Pancreas (tissue), 10 donors: ENCODE measurements around the gene ARHGEF9. TPM values are rescaled to one million over a fixed set of nuclear protein-coding genes. Genes with fewer than 3 reads are reported as not detected.

Experiments
- ATAC-seq, 4 donors: fragments of 200-7000 bp; cut with Tn5 transposase; one replicate each; pipeline versions ENCODE4 v1.8.0 to v1.9.1; 2020; ENCODE audit warnings: mild to moderate bottlenecking in 4 of 4, moderate library complexity in 4 of 4
- DNase-seq, 6 donors: peaks; one replicate each; pipeline ENCODE4 v3.0.0-alpha.2; 2020
- FAIRE-seq: peaks from 2 replicates; lab custom pipeline; 2012; peaks lifted over from hg19 to GRCh38; lab: Jason Lieb, UNC
- H3K27ac ChIP-seq, 4 donors: fragments of 200-600 bp; sonication (generic); 1 replicate in 3 of 4; 2 replicates in 1 of 4; pipeline versions ENCODE4 v1.5.0 to v1.8.0; 2020
- H3K27me3 ChIP-seq, 4 donors: fragments of 200-600 bp; one replicate each; pipeline ENCODE4 v1.8.0; 2021
- H3K36me3 ChIP-seq, 3 donors: fragments of 200-600 bp; sonication (generic) in 1 of 3; one replicate each; pipeline versions ENCODE4 v1.5.0 to v1.8.0; 2020 to 2021
- H3K4me1 ChIP-seq, 3 donors: fragments of 200-600 bp; one replicate each; pipeline ENCODE4 v1.8.0; 2021
- H3K4me3 ChIP-seq, 4 donors: fragments of 200-600 bp; sonication (generic) in 2 of 4; one replicate each; pipeline versions ENCODE4 v1.5.0 to v1.8.0; 2020 to 2021
- H3K9me3 ChIP-seq, 4 donors: fragments of 200-600 bp; one replicate each; pipeline ENCODE4 v1.8.0; 2021
- CTCF ChIP-seq, 4 donors: fragments of 200-600 bp; sonication (generic) in 3 of 4; IDR thresholded peaks; one replicate each; pipeline versions ENCODE4 v1.5.0 to v1.8.0; 2021; ENCODE audit warnings: antibody characterized with exemption in 4 of 4
- WGBS, 2 donors: extraction: QIAGEN DNeasy Blood & Tissue Kit; methylation state at CpG; one replicate each; pipeline ENCODE4 v1.1.7; 2013; 5-methylcytosine and 5-hydroxymethylcytosine counted together
- intact Hi-C, 3 donors: fragments of 100-400 bp; cut with DNase I; formaldehyde crosslinking; loops; one replicate each; pipeline versions ENCODE4 v1.11.1 to v1.14.2; 2022
- polyA plus RNA-seq, 2 donors: library from polyadenylated mRNA; stranded (reverse); fragments of 200-250 nt; gene quantifications; one replicate each; pipeline ENCODE4 v1.2.3, GENCODE V29; 2013
- total RNA-seq, 6 donors: library from RNA; stranded (reverse); fragmentation: NEBNext Ultra II Directional in 4 of 6; extraction: Animal tissue kit (Norgen Biotek cat#: 25700) in 4 of 6; gene quantifications; one replicate each; pipeline versions ENCODE4 v1.2.1 to v1.2.4, GENCODE V29; 2021 to 2023
- donor health status: healthy with polysubstance abuse.
- donor health status: DM: no; HTN: no; CAD: no; lungs with moderate emphysema.
- donor health status: DM: no; HTN: no; CAD: no.
- donor health status: control.
- donor health status: control.
- donor health status: Bipolar disorder and iron deficiency.
- donor health status: DM: yes; HTN: yes; CAD: no.
- donor health status: DM: no; HTN: no; CAD: no.
- donor health status: DM: no; HTN: no; CAD: no.
- donor health status: DM: yes; HTN: yes; CAD: no.

Gene ARHGEF9
- total and polyA plus RNA-seq, 8 donors = 5.8 to 18.3 (median 10.0) TPM

- Histone ChIP-seq H3K36me3 (peaks cover 0 to 6% (median 0%) of the 10 kb centered on the region in 3 donors), H3K4me3 (no peak overlapping the region), H3K27me3 (no peaks in the 10 kb centered on the region), H3K9me3 (no peaks in the 10 kb centered on the region), H3K4me1 (no peaks in the 10 kb centered on the region), H3K27ac (no peak overlapping the region)
- FAIRE-seq = no peak
- 71 to 87% methylated on average over 3 of the region's 3 CpGs for WGBS, 2 donors
- no peak for TF ChIP-seq CTCF (IDR thresholded peaks at IDR 0.05)
- DNase-seq = no peak
- intact Hi-C loops = no loop called here
- ATAC-seq = no peak
Measured at GRCh38 chrX:63679432-63679831, 105.6 kb downstream of the ARHGEF9 start.

- H3K4me1 ChIP-seq = no peaks in the 10 kb centered on the region
- intact Hi-C loops = no loop called here
- ATAC-seq (no peak), FAIRE-seq (no peak), DNase-seq (no peak)
- H3K9me3 ChIP-seq = no peaks in the 10 kb centered on the region
- no peak overlapping the region for H3K27ac ChIP-seq
- 79 to 94% methylated on average over 2 of the region's 2 CpGs for WGBS, 2 donors
- peaks cover 0 to 6% (median 3%) of the 10 kb centered on the region in 3 donors for H3K36me3 ChIP-seq
- no peaks in the 10 kb centered on the region for H3K27me3 ChIP-seq
- H3K4me3 ChIP-seq = no peak overlapping the region
- TF ChIP-seq CTCF (IDR thresholded peaks at IDR 0.05) = no peak
Measured at GRCh38 chrX:63675716-63676115, 109.3 kb downstream of the ARHGEF9 start.

- DNase-seq (no peak), FAIRE-seq (no peak), ATAC-seq (no peak)
- no peaks in the 10 kb centered on the region for H3K9me3 ChIP-seq
- intact Hi-C loops = no loop called here
- H3K27me3 ChIP-seq = no peaks in the 10 kb centered on the region
- no peaks in the 10 kb centered on the region for H3K4me1 ChIP-seq
- no peak overlapping the region for H3K4me3 ChIP-seq
- TF ChIP-seq CTCF (IDR thresholded peaks at IDR 0.05) = no peak
- H3K36me3 ChIP-seq = peaks cover 0 to 6% (median 3%) of the 10 kb centered on the region in 3 donors
- no peak overlapping the region for H3K27ac ChIP-seq
- 85 to 89% methylated on average over 4 of the region's 4 CpGs for WGBS, 2 donors
Measured at GRCh38 chrX:63673896-63674295, 111.1 kb downstream of the ARHGEF9 start.

- no peak for TF ChIP-seq CTCF (IDR thresholded peaks at IDR 0.05)
- FAIRE-seq = no peak
- Histone ChIP-seq H3K4me1 (no peaks in the 10 kb centered on the region), H3K36me3 (no peaks in the 10 kb centered on the region), H3K4me3 (no peak overlapping the region), H3K27me3 (no peaks in the 10 kb centered on the region), H3K9me3 (no peaks in the 10 kb centered on the region), H3K27ac (no peak overlapping the region)
- intact Hi-C loops = no loop called here
- ATAC-seq = no peak
- no peak for DNase-seq
Measured at GRCh38 chrX:63664741-63665140, 120.3 kb downstream of the ARHGEF9 start.

- Histone ChIP-seq H3K9me3 (no peaks in the 10 kb centered on the region), H3K36me3 (no peaks in the 10 kb centered on the region), H3K4me1 (no peaks in the 10 kb centered on the region), H3K27ac (no peak overlapping the region), H3K27me3 (no peaks in the 10 kb centered on the region), H3K4me3 (no peak overlapping the region)
- TF ChIP-seq CTCF (IDR thresholded peaks at IDR 0.05) = no peak
- DNase-seq = no peak
- no peak for ATAC-seq
- no peak for FAIRE-seq
- intact Hi-C loops = no loop called here
- WGBS, 2 donors = 55 to 76% methylated on average over 1 of the region's 1 CpG
Measured at GRCh38 chrX:63664083-63664482, 120.9 kb downstream of the ARHGEF9 start.
